HL-60/S4 treated with phorbol 12-myristate 13-acetate at 8.2 ng/mL for 4 days and 3 days (cell line): ENCODE results near the gene CPNE5.
"Not testable (repeated sequence)": the region's sequence is repeated elsewhere in the genome, so short reads cannot be mapped to it uniquely, and the experiment has no call there.

Source experiments
- in situ Hi-C: fragments of 300-500 bp; cut with MboI; formaldehyde crosslinking; loops from 2 replicates; pipeline ENCODE4 v1.15.0; 2022; ENCODE audit warnings: low sequenced_read_pairs

Gene CPNE5

GRCh38 chr6:36817176-36817817 lies 21.9 kb downstream of the CPNE5 start:
- in situ Hi-C loops: no loop called here

DNA sequence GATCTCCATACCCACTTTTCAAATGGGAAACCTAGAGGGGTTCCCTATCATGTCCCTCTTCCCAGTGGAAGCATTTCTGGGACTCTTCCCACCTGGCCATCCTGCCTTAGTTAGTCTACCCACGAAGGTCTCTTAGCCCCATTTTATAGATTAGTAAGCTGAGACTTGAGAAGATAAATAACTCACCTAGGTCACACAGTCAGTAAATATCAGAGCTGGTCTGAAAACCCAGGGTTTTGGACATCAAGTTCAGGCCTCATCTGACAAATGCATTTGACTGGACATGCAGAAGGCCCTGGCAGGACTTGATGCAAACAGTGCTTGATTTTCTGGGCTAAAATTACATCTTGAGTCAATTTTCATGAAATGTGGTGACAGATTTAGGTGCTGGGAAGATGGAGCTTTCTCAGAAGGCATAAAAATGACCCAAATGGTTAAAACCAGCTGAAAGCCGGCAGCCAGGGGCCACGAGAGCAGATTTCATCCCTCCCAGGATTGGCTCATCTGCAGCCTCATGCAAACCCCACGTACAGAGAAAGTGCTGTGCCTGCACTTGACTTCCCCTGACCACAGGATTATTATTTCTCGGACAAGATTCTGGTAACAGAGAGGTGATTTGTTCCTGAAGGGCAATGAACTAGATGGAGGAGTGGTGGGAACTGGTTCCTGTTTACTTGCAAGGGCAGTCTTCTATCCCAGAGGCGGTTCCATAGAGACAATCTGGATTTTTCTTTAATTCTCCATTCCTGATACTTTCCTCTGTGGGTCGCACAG lies 23.1 kb downstream of the CPNE5 start:
- in situ Hi-C loops: no loop called here

- in situ Hi-C loops: no loop called here
Observed at GRCh38 chr6:36814249-36814648, 25.0 kb downstream of the CPNE5 start.

GRCh38 chr6:36813526-36813925 lies 25.7 kb downstream of the CPNE5 start:
- in situ Hi-C loops: no loop called here

DNA sequence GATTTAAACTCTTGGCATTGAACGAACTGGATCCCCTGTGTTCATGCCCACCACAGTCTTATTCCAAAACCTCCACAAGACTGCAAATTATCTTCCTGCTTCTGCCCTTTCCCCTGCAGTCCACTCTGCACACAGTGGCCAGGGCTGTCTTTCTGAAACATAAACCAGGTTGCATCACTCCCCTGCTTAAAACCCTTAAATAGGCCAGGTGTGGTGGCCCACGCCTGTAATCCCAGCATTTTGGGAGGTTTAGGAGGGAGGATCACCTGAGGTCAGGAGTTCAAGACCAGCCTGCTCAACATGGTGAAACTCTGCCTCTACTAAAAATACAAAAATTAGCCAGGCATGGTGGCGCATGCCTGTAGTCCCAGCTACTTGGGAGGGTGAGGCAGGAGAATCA lies 26.2 kb downstream of the CPNE5 start:
- in situ Hi-C loops: not testable (repeated sequence)

- in situ Hi-C loops: no loop called here
Observed at GRCh38 chr6:36809941-36810803, 29.1 kb downstream of the CPNE5 start.

DNA sequence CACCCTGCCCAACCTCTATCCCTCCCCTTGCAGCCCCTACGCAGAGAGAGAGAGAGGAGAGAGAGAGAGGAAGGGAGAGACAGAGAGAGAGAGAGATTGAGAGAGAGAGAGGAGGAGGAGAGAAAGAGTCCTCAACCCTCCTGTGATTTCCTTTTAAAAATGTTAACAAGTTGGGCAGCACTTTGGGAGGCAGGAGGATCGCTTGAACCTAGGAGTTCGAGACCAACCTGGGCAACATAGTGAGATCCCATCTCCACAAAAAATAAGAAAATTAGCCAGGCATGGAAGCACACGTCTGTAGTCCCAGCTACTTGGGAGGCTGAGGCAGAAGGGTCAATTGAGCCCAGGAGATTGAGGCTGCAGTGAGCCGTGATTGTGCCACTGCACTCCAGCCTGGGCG lies 30.1 kb downstream of the CPNE5 start:
- in situ Hi-C loops: no loop called here

DNA sequence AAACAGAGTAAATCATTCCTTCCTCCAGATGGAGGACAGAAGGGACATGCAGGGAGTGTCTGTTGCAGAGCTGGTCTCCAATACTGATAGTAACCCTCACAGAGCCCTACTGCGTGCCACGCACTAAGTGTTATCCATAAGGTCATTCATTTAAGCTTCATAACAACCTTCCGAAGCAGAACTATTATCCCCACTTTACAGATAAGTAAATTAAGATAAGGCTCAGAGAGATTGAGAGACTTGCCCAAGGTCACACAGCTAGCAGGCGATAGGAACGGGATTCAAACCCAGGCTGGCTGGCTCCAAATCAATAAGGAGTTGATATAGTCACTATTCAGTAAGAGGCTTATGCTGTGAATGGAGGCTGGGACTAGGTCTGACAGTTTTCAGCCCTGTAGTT lies 30.6 kb downstream of the CPNE5 start:
- in situ Hi-C loops: no loop called here

DNA sequence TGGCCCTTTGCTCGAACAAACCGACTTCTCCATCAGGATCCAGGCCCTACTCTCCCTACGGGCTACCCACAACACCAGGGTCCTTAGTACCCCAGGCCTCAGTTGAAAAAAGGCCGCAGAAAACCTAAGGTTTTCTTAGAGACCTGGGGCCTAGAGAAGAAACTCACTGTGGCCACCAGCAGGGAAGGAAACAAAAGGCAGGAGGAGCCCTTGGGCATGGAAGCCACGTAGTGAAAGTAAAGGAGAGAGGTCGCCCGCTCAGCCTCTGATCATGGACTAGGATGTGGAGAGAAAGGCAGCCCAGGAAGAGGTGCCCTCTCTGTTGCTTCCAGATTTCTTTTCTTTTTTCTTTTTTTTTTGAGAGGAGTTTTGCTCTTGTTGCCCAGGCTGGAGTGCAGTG lies 31.5 kb downstream of the CPNE5 start:
- in situ Hi-C loops: no loop called here

DNA sequence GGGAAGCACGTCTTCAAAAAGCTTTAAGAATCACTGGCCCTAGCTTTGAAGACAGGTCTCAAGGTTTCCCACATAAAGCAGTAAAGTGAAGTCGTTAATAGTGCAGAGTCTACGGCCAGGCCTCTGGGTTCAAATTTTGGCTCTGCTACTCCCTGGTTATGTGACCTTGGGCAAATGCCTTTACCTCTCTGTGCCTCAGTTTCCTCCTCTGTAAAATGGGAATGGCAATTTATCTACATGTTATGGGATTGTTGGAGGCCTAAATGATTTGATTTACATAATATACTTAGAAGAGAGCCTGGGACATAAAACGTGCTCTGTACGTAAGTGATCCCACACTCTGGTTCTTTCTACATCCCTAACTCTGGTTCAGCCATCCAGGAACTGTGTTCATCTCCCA lies 32.1 kb downstream of the CPNE5 start:
- in situ Hi-C loops: no loop called here

GRCh38 chr6:36805917-36806316 lies 33.3 kb downstream of the CPNE5 start:
- in situ Hi-C loops: no loop called here

DNA sequence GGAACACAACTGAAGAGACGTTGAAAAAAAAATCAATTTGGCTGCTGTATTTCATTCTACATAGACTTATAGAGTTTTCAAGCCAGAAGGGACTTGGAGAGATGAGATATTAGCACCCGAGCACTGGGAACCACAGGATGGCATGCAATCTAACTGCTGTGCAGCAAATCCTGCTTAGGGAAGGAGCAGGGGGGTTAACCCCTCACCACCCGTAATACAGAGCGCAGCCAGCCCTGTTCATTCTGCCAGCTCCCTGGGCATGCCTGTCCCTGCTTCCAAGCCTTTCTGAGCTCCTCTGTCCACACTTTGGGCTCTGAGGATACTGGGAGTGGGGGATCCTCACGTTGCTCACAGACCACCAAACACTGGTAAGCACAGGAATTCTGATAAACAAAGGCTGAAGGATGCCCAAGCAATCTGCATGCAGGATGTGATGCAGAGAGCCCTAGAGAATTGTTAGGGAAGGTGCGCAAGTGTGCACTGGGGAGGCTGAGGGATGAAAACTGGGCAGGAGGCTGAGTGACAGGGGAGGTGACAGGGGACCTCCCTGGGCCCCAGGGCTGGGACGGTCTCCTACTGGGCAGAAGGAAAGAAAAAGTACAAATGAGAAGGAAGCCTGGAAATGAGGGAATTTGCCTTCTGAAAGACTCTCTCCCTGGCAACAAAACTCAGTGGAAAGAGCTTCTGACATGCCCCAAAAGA lies 34.0 kb downstream of the CPNE5 start:
- in situ Hi-C loops: no loop called here

DNA sequence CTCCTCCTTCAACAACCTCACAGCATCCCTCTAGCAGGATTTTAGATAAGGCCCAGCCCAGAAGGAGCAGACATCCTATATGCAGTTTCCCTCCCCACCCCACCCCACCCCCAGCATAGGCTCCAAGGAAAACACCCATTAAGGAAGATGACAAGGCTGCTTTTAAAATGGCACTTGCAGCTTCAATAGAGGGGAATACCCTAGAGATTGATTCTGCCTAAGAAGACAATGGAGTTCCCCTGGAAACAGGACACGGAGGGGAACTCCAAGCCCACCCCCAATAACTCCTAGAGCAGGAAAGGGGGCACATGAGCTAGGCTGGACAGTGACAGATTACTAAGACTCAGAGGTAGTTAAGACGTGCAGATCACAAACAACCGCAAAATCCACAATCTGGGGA lies 34.7 kb downstream of the CPNE5 start:
- in situ Hi-C loops: no loop called here

- in situ Hi-C loops: no loop called here
Observed at GRCh38 chr6:36803908-36804307, 35.3 kb downstream of the CPNE5 start.

DNA sequence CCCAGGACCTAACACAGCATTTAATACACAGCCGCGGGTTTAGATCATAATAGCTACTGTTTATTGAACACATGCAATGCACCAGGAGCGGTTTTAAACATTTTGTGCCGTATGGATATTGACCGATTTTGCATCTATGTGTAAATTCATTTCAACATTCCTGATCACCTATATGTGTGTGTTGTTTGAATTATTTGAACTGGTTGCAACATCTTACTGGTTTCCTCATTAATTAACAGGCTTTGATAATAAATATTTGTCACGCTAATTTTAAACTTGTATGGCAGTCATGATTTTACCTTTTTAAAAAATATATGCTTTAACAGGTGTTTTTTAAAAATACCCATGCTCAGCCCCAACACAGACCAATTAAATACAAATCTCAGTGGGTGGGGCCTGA lies 35.8 kb downstream of the CPNE5 start:
- in situ Hi-C loops: no loop called here

- in situ Hi-C loops: no loop called here
Observed at GRCh38 chr6:36800223-36801076, 38.8 kb downstream of the CPNE5 start.

DNA sequence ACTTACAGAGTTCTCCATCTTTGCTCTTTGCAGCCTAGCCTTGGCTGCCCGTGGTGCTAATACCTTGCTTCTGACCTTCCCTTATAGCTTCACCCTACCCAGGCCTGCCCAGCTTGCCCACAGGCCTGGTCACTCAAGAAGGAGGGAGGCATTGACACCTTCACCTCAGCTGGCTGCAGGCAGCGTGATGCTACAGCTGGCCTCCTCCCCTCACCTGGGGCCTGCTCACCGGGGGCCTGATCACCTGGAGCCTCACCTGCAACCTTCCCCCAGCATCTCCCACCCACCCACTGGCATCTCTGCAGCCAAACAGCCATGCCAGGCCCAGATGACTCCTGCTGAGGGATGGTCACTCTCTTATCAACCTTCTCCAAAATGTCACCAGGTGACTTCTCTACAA lies 40.4 kb downstream of the CPNE5 start:
- in situ Hi-C loops: no loop called here

GRCh38 chr6:36797653-36798052 lies 41.6 kb downstream of the CPNE5 start:
- in situ Hi-C loops: no loop called here

- in situ Hi-C loops: no loop called here
Observed at GRCh38 chr6:36797055-36797454, 42.2 kb downstream of the CPNE5 start.

DNA sequence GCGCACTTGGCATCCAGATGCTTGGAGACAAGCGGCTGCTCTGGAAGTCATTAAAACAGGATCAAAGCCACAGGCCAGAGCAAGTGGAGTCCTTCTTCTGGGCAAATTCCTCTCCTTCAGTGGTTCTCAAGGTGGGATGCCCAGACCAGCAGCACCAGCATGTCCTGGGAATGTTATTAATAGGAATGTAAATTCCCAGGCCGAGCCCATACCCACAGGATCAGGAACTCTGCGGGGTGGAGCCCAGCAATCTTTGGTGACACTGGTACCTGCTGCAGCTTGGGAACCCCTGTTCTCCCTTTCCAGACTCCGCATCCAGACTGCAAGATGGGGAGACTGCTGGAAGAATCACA lies 44.6 kb downstream of the CPNE5 start:
- in situ Hi-C loops: no loop called here
